ENCODE measurements around the gene GPR107.
A peak's percentile ranks its signal among the peaks of the same experiment; 100 is the strongest.

Gene GPR107

GRCh38 chr9:130110166-130110565 is 56.5 kb downstream of the GPR107 start:
- no peak for DNase-seq (ENCODE audit: low read depth)

DNA sequence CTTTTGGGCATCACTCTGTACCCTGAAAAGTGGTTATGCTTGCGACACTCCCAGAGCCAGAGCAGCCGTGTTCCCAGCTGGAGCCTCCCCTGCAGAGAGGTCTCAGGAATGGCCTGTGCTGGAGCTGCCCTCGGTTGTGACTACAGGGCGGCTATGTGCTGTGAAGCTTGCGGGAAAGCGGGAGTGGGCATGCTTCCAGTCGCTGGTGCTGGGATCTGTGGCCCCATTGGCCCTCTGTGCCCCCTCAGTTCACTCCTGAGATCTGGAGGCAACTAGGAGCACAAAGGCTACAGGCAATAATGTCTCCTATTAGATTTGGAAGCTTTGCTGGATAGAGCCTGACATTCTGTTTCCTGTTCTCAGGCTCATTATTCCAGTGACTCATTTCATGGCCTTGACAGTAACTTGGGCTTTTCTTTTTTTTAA is 56.9 kb downstream of the GPR107 start:
- no peak for DNase-seq (ENCODE audit: low read depth)

DNA sequence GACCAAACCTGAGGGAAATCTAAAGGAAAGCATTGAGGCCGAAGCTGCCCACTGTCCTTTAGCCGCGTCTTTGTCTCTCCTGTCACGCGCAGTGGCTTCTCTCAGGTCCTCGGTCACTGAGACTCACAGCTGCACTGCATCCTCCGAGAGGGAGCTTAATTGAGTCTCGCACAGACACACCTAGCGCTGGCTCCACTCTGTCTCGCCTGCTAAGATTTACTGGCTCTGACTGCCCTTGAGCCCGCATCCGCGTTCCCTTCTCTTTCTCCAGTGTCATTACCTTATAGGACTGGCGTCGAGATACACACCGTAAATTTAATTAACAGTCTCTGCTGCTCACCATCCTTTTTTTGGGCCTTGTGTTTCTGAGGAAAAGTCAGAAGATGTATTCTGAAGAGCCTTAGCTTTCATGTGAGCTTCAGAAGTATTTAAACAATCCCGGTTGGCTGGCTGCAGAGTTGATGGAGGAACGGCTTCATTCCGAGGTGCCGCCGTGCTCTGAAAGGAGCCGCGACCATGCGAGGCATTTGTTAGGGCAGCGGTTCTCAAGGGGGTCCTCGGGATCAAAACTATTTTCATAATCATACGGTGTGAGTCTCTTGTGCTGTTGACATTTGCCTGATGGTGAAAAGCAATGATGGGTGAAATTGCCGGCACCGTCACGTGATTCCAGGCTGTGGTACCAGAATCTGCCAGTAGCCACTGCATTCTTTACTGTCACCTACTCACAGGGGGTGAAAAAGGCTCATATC is 58.3 kb downstream of the GPR107 start:
- DNase-seq (ENCODE audit: low read depth) = no peak

- DNase-seq (ENCODE audit: low read depth) = no peak
These were observed 58.9 kb downstream of the GPR107 start for GRCh38 chr9:130112538-130113151.

- no peak for DNase-seq (ENCODE audit: low read depth)
These were observed 61.0 kb downstream of the GPR107 start for GRCh38 chr9:130114741-130115140.

GRCh38 chr9:130116346-130116745 is 62.6 kb downstream of the GPR107 start:
- DNase-seq (ENCODE audit: low read depth) = no peak

DNA sequence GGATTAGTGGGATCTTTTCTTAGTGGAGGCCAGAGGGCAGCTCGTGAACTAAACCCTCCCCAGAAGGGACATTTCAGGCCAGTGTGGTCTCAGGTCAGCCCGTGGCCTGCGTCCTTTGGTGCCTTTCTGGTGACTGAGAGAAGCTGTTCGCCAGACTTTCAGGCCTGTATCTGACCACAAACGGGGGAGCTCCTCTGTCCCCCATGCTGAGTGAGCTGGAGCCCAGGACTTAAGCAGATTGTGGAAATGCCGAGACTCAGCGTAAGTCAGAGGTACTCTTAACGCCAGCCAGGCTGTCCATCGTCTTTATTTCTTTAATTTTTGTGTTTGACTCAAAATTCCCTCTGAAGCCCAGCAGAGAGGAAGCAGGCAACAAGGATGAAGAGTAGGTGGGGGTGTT is 63.7 kb downstream of the GPR107 start:
- no peak for DNase-seq (ENCODE audit: low read depth)

DNA sequence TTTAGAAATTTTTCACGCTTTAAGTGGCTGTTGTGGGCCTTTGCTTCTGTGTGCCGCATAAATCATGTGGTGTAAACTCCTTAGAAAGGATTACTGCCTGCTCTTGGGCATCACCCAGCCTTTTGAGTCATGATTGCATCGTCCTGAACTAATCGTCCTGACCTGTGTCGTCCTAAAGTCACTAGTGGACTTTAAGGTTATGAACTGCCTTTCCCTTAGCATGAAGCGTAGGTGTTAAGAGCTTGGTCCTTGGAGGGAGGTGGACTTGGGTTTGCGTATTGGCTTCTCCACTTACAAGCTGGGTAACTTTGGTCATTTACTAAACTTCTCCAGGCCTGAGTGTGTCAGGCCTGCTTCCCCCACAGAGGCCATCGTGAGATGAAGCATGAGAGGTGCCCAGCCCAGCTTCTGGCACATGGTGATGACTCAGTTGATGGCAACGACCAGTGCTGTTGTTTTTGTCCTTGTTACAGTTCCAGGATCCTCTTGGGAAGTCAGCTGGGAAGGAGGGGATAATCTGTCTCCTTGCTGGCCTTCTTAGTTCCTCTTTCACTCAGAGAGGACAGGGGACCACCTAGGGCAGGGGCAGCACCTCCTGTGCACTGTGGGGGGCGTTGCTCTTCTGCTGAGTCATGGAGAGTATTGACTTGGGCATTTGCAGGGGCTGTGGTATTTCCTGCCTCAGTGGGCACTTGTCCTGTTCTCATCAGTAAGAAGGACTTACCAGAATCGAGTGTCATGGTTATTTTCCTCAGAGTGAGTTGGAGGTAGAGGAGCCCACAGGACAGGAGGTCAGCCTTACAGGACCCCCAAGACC is 64.3 kb downstream of the GPR107 start:
- no peak for DNase-seq (ENCODE audit: low read depth)

DNA sequence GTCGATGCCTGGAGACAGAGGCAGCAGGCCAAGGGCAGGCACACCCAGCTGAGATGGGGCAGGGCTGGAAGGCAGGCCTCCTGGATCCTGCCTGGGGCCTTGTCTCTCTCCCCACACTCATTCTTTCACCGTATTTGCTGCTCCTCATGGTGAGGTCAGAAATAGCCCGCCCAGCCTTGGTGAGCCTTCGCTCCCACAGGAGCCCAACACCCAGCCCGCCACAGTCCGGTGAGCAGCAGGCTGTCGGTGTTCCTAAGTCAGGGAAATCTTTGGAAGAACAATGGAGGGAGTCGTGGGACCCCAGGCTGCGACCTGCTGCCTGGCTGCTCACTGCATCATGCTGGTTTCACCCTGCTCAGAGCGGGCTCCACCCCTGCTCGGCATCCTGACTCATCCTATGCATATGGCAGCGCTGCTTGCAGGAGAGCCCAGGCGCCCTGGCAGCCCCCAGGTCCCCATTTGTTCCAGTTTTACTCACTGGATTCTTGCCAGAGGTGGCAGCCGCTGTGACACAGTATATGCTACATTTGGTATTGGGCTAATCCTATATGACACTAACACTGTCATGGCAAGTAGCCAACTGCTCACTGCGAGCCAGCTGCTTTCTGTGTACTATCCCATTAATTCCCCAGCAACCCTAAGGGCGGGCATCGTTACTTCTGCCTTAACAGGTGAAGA is 65.3 kb downstream of the GPR107 start:
- DNase-seq (ENCODE audit: low read depth) = no peak

- DNase-seq (ENCODE audit: low read depth) = no peak
These were observed 66.0 kb downstream of the GPR107 start for GRCh38 chr9:130119519-130120298.

DNA sequence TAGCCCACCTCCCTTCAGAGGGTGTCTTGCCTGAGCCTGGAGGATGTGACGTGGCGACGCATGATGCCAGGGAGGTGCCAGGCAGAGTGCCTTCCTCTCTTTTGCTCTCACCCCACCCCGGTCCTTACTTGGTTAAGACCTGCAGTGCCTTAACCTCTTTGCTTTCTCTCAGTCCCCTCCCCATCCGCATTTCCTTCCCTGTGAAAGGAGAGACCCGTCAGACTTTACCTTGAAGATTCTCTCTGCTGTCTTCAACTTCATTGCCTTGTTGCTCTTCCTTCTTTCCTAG is 66.5 kb downstream of the GPR107 start:
- DNase-seq (ENCODE audit: low read depth) = no peak

GRCh38 chr9:130120832-130121231 is 67.1 kb downstream of the GPR107 start:
- DNase-seq (ENCODE audit: low read depth) = no peak

DNA sequence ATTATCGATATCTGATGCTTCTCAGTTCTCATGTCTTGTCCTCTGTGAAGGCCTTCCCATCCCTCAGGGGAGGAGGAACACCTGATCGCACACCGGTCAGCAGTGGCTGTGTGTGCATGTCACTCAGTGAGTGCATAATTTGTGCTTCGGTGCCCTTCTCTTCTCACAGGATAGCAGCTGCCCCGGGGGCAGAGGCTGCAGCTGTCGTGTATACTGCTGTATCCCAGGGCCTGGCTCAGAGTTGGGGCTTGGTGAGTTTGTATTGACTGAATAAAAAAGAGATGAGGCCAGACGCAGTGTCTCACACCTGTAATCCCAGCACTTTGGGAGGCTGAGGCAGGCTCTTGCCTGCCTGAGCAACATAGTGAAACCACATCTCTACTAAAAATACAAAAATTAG is 68.8 kb downstream of the GPR107 start:
- no peak for DNase-seq (ENCODE audit: low read depth)

- DNase-seq (ENCODE audit: low read depth) = no peak
These were observed 70.6 kb downstream of the GPR107 start for GRCh38 chr9:130124085-130124860.

DNA sequence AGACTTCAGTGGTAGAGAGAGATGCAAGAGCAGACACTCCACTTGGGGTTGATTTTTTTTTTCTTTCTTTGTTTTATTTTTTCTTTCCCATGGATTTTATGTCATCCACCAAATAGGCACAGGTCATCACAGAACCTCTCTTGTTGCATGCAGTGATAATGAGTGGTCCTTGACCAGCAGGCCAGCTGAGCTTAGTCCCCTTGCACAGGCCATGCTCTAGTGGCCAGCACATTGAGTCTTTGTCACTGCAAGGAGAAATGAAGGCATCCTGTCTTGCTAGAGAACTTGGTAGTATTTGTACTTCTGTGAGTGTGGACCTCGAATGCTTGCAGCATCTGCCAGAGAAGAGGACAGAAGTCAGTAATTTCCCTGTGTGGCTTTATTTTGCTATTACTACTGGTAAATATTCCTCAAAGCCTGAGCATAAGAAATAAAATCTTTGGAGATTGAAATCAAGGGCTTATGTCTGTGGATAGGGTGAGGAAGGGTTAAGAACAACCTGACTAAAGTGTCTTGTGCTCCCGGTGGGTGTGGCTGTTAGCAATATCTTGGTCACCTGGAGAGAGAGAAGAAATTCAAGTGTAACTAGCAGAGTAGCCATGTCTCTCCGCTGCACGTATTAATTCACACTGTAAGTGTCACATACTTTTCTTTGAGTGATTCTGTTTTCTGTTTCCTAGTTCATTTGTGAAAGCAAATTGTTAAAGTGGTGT is 73.2 kb downstream of the GPR107 start:
- no peak for DNase-seq (ENCODE audit: low read depth)

GRCh38 chr9:130128251-130128650 is 74.5 kb downstream of the GPR107 start:
- peak; percentile 65 for DNase-seq (ENCODE audit: low read depth)

GRCh38 chr9:130128733-130129431 is 75.2 kb downstream of the GPR107 start:
- DNase-seq (ENCODE audit: low read depth) = peak; percentile 43

DNA sequence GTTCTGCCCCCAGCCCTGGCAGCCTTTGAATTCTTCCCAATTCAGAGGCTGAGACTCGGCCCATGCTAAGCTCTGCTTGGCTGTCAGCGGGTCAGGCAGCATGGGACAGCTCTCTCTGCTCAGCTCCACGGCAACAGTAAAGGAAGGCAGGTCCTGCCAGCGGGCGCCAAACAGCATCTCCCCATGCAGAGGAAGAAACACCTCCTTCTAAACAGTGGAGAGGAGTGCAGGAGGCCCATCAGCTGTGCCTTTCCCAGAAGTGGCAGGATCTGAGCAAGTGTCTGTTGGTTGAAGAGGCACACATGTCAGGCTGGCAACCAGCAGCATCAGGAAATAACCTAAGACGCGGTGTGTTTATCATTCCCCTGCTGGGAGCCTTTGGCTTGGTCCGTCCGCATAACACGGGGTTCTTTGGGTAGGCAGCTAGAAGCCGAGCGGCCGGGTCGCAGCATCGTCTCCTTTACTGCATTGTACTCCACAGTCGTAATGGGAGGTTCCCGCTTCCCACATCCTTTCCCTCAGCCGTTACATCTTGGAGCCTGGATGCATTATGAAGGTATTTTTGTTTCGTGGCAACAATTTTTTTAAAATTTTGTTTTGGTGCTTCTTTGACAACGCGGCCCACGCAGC is 75.8 kb downstream of the GPR107 start:
- DNase-seq (ENCODE audit: low read depth) = no peak

DNA sequence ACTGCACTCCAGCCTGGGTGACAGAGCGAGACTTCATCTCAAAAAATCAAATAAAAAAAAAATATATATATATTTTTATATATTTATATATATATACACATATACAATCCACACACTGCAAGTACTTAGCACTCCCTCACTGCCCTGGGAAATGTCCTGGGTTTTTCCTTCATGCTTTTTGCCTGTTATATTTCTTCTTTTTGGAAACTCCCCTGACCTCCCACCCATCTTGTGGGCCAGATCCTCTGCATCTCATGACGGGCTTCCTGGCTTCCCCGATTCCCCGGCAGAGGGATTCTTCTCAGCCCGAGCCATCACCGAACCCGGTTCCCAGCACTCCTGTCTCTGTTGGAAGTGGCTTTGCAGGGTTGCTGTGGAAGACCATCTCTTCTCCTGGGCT is 79.0 kb downstream of the GPR107 start:
- no peak for DNase-seq (ENCODE audit: low read depth)

Measured in T follicular helper cell (primary cell).